Measurements from ENCODE around the gene FZD4.
"Not testable (repeated sequence)": the region's sequence is repeated elsewhere in the genome, so short reads cannot be mapped to it uniquely, and the experiment has no call there.

The FZD4 gene

GRCh38 chr11:86937193-86937806 lies 17.9 kb downstream of the FZD4 start:
- DNase-seq (ENCODE audit: low spot score): not testable (repeated sequence)

GRCh38 chr11:86934926-86935579 lies 20.1 kb downstream of the FZD4 start:
- DNase-seq (ENCODE audit: low spot score): no peak

DNA sequence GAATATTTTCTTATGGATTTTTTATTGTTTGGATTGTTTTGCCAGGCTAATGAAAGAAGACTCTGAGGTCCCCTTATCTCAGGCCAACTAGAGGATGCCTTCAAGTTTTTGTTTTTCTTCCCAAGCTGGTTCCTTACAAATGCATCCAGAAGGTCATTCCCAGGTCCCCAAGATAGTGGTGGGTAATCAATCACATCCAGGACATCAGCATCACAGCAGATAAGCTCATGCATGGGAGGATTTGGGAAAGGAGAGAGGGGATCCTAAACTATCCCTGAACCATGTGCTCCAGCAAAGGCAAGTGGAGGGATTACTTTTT lies 20.7 kb downstream of the FZD4 start:
- DNase-seq (ENCODE audit: low spot score): no peak

GRCh38 chr11:86933891-86934581 lies 21.2 kb downstream of the FZD4 start:
- no peak for DNase-seq (ENCODE audit: low spot score)

- DNase-seq (ENCODE audit: low spot score): no peak
Observed at GRCh38 chr11:86932924-86933875, 22.0 kb downstream of the FZD4 start.

GRCh38 chr11:86932259-86932585 lies 23.0 kb downstream of the FZD4 start:
- no peak for DNase-seq (ENCODE audit: low spot score)

DNA sequence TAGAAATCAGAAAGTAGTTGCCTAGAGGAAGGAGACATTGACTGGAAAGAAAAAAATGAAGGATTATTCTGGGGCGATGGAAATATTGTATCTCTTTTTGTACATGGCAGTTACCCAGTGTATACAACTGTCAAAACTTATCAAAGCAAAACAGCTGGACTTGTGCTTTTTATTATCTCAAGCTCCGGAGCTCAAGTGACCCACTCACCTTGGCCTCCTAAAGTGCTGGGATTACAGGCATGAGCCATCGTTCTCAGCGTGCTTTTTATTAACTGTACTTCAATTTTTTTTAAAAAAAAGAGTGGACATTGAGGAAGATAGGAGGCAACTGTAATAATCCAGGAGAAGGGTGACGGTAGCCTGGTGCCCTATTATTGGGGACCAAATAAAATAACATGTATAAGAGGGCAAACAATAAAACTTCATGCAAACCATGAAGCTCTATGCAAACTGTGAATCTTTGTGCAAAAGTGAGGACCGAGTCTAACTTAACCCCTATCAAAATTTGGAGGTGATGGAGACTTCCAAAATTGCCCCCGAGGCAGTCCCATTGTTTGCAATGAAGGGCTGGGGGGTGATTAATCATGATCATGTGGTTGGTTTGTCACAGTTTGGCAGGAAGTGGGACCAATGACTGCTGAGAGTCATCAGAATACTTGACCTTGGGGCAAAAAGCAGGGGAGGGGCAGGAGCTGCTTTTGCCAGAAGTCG lies 23.5 kb downstream of the FZD4 start:
- peak; percentile 3 for DNase-seq (ENCODE audit: low spot score)

DNA sequence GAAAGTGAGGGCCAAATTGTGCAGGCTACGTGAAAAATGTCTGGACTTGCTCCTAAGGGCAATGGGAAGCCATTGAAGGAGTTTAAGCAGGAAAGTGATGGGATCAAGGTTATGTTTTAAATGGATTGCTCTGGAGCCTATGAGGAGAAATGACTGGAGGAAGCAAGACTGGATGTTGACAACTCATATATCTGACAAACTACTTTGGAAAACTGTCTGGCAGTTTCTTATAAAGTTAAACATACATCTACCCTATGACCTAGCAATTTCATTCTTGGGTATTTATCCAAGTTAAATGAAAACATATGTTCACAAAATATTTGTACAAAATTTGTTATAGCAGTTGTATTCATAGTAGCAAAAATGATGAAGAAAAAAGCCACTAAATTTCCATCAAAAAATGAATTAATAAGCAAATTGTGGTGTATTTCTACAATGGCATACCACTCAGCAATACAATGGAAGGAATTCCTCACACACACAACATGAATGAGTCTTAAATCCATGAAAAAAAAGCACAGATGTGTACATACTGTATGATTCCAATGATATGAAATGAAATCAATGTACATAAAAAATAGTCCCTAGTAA lies 24.1 kb downstream of the FZD4 start:
- DNase-seq (ENCODE audit: low spot score): no peak

GRCh38 chr11:86926975-86927374 lies 28.2 kb downstream of the FZD4 start:
- DNase-seq (ENCODE audit: low spot score): no peak

GRCh38 chr11:86923999-86924766 lies 31.0 kb downstream of the FZD4 start:
- no peak for DNase-seq (ENCODE audit: low spot score)

GRCh38 chr11:86922225-86922624 lies 33.0 kb downstream of the FZD4 start:
- no peak for DNase-seq (ENCODE audit: low spot score)

- DNase-seq (ENCODE audit: low spot score): peak; percentile 44
Observed at GRCh38 chr11:86919557-86920210, 35.5 kb downstream of the FZD4 start.

DNA sequence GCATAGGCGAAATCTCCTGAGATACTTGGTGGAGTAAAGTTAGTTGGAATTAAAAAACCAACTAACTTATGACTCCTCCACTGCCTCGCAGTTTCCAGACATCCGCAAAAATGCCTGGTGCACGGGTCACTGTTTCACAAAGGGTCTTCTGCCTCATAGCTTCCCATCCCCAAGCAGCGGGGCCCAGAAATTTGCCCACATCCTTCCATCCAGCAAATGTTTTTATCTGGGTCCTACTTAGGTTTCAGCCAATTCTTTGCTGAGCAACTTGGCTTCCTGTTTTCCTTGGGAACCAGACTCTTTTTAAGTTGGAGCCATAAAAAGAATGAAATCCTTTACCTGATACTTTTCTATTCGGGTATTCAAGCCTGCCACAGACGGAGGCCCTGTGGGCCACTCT lies 36.2 kb downstream of the FZD4 start:
- no peak for DNase-seq (ENCODE audit: low spot score)

GRCh38 chr11:86918496-86918895 lies 36.7 kb downstream of the FZD4 start:
- DNase-seq (ENCODE audit: low spot score): no peak

GRCh38 chr11:86917589-86917988 lies 37.6 kb downstream of the FZD4 start:
- no peak for DNase-seq (ENCODE audit: low spot score)

- no peak for DNase-seq (ENCODE audit: low spot score)
Observed at GRCh38 chr11:86916330-86916729, 38.9 kb downstream of the FZD4 start.

DNA sequence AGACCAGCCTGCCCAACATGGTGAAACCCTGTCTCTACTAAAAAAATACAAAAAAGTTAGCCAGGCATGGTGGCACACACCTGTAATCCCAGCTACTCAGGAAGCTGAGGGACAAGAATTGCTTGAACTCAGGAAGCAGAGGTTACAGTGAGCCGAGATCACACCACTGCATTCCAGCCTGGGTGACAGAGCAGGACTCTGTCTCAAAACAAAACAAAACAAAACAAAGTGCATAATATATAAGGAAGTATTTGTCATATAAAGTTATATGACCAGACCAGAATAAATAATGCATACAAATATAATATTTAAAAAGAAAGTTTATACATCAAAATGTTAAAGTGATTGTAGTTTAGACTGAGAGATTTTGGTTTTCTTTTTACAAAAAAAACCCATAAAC lies 39.3 kb downstream of the FZD4 start:
- DNase-seq (ENCODE audit: low spot score): not testable (repeated sequence)

DNA sequence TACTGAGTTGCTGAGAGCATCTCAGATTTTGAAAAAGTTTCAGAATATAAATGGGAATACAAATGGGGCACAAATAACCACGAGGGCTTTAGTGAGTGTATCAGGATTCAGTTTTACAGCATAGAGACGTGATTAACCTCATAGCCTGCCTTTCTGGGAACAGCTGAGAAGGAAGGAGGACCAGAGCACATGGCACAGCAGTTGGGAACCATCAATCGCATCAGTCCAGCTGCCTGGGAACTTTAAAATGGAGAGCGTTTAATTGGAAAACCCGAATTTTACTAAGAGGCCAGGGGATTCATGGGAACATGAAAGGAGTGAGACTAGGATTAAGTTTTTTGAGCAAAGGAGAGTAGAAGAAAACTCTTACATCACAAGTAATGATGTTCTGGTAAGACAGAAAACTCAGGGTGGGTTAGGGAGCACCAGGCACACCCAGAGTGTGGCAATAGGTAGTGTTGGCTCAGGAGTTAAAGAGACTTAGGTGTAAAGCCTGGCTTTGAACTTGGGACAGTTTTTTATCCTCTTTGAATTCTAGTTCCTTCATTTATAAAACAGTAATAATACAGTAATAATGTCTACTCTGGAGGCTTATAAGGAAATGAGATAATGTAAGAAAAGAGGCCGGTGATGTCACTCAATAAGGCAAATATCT lies 40.2 kb downstream of the FZD4 start:
- DNase-seq (ENCODE audit: low spot score): no peak

GRCh38 chr11:86912238-86912637 lies 43.0 kb downstream of the FZD4 start:
- no peak for DNase-seq (ENCODE audit: low spot score)

DNA sequence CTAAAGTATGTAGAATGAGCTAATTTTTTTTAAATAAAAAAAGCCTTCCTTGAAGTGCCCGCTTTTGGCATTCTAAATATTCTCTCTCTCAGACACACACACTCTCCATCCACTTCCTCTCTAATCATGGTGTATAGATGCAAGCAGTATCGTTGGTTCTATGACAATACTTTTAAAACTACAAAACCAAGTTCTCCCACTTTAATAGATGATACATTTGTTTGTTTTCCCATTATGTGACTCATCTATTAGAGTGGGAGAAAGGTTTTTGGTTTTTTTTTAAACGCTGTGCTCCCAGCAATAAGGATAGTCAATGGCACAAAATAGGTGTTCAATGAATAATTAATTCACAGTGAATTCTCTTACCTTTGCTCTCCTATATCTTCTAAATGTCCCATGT lies 44.6 kb downstream of the FZD4 start:
- no peak for DNase-seq (ENCODE audit: low spot score)

Measured in activated CD4-positive, alpha-beta T cell treated with anti-CD3 and anti-CD28 coated beads, Interleukin-2, Interleukin-4, amounts not matched to agents 100 ng/mL and 50 ng/mL, durations not matched to agents 16 hours and 8 hours (primary cell).